HG03039 (cell line): ENCODE data around the gene TRPM5.

ENCODE experiments used
- ATAC-seq: cut with Tn5 transposase; IDR thresholded peaks from one replicate; pipeline ENCODE4 v1.9.1; 2021; ENCODE audit warnings: mild to moderate bottlenecking, moderate library complexity; ENCODE audit not compliant: unreplicated experiment

Gene TRPM5

DNA sequence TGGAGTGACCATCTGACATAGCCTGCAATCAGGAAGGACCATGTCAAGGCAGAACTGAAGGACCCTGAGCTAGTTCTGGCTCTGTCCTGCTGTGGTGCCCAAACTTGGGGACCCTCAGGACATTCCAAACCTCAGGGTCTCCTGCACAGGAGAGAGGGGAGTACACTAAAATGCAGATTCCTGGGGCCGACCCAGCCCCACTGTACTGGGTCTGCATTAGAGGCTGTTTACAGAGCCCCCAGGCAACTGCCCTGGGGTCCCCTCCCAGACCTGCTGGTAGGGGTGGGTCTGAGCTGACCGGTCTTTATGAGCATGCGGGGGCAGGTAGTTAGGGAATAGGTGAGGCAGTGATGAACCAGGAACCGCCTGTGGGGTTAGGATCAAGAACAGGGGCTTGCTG is 6.8 kb downstream of the TRPM5 start:
- ATAC-seq = no peak

DNA sequence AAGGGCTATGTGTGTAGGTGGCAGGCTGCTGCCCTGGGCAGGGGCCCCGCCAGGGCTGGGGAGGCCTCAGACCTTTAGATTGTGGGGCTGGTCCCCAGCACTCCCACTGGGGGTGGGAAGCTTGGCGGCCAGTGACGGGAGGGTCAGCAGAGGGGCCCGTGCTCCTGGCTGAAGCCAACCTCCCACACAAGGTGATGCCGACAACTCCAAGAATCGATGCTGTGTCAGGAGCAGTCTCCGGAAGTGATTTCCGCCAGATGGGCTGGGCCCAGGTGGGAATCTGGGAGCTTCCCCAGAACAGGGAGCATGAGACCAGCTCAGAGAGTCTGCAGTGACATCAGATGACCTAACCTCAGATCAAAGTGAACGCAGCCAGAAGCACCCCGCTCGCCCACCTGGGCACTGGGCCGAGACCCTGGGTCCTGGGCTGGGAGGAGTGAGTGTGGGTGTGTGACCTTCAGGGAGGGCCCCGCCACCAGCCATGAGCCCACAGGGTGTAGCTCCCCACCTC is 7.7 kb downstream of the TRPM5 start:
- ATAC-seq = no peak

DNA sequence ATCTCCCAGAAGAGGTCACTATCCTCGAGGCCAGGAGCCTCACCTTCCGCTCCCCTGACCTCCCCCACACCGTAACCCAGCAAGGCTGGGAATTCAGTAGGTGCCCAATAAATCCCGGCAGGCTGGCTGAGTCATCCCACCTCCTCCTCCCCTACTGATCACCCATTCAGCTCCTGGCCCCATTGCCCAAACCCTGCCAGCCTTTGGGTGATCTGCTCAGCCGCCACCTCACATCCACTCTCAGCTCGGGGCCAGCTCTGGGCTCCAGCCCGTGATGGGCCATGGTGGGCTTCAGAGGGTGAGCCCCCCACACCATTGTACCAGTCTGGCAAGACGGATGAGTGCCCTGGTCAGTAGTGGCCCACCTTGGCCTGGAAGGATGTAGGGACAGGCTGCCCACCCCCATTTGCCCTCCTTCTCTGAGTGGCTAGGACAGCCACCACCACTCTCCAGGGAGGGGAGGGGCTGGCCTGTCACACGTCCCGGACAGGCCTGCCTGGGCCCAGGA is 8.2 kb downstream of the TRPM5 start:
- no peak for ATAC-seq

GRCh38 chr11:2435288-2436012 is 8.9 kb downstream of the TRPM5 start:
- no peak for ATAC-seq

- ATAC-seq = no peak
Measured at GRCh38 chr11:2434506-2435255, 9.6 kb downstream of the TRPM5 start.

DNA sequence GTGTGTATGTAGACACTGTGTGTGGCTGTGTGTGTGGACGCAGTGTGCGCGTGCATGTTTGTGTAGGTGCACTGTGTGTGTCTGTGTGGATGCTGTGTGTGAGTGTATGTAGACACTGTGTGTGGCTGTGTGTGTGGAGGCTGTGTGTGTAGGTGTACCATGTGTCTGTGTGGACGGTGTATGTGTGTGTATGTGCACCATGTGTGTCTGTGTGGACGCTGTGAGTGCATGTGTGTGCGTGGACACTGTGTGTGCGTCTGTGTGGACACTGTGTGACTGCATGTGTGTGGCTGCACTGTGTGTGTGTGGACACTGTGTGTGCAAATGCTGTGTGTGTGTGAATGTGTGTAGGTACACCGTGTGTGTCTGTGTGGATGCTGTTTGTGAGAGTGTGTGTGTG is 10.3 kb downstream of the TRPM5 start:
- no peak for ATAC-seq

GRCh38 chr11:2433106-2433925 is 11.0 kb downstream of the TRPM5 start:
- no peak for ATAC-seq

GRCh38 chr11:2432628-2433071 is 11.7 kb downstream of the TRPM5 start:
- ATAC-seq = no peak

DNA sequence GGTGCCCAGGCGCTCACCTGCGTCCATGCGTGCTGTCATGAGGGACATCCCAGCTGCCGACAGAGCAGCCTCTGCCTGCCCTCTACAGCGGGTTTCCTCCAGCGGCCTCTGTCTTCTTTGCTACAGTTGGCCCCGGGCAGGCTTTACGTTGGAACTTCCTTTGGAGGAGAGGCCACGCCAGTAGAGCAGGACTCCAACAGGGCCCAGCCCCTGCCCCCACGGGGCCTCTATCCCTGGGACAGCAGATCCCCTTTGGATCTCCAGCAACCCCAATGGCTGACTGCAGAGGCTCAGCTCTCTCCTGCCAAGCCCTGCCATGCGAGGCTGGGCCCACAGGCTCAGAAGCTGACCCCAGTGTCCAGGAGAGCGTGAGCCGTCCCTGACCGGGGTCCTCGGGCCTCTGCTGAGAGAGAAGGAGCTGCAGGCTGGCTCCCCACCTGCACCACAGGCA is 12.1 kb downstream of the TRPM5 start:
- no peak for ATAC-seq

DNA sequence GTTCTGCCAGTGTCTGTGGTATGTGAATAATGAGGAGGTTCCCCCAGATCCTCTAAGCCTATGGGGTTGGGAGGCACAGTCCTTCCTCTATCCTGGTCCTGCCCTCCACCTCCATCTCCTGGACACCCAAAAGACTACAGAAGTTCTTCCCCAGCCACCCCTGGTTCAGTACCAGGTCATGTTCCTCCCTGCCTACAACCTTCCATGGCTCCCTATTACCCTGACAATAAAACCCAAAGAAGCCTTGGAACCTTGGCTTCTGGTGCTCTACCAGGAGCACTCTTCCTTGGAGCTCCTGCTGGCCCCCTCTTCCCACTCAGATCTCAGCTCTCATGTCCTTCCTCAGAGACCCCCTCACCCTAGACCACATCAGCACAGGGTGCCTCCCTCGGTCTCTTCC is 12.9 kb downstream of the TRPM5 start:
- no peak for ATAC-seq

- ATAC-seq = no peak
Measured at GRCh38 chr11:2428322-2428795, 16.0 kb downstream of the TRPM5 start.

- ATAC-seq = no peak
Measured at GRCh38 chr11:2427721-2428321, 16.5 kb downstream of the TRPM5 start.

DNA sequence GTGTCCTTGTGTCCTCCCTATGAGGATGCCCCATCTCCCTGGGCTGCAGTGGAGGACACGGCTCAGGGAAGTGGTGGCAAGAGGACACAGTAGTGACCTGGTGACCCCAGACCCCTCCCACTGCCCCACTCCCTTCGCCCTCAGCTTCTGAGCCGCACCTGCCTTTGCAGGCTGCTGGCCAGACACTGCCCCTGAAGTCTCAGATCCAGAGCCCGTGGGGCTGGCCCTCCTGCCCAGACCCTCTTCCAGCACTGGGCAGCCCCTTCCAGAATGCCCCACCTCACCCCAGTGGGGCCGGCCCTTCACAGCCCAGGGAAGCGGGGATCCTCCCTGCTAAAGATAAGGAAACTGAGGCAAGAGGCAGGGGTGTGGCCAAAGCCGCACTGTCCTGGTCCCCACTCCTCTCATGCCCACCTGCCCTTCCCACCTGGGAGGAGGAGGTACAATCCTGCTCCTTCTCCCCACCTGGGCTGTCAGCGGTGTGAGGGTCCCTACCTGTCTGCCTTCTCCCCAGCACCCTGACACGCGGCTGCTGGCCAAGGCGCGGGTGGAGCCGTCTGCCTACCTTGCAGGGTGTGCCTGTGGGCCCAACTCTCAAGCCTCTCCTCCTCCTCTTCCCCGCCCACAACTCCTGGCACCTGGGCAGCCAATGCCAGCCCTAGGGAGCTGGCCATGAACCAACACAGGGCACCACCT is 17.3 kb downstream of the TRPM5 start:
- no peak for ATAC-seq

DNA sequence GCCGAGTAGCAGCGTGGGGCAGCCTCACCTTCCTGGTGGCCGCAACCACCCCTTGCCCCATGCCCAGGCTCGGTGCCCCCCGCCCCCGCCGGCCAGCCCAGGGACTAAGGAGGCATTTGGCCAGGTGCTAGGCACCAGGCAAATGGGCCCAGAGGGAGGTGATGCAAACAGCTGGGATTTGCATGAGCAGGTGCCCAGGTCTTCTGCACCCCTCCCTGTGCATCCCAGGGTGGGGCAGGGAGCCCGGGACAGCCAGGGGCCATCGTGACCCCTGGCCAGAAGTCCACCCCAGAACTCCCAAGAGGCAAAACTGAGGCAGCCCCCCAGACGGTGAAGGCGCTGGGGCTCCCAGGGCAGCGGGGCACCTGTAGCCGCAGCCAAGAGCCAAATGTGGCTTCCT is 18.1 kb downstream of the TRPM5 start:
- ATAC-seq = no peak

DNA sequence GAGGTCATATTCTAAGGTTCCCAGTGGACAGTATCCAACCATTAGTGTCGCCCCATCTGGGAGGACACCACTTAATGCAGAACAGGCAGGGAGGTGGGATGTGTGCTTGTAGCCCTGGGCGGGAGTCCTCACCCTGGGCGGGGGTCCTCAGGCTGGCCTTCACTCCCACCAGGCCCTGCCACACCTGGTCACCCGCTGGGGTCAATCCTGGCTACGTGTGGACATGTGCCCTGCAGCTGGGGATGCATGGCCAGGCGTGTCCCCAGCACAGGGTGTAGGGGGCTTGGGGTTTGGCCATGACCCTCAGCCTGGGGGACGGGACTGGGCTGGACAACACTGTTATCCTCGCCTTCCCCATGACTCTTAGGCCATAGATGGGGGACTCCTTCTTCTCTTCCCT is 18.8 kb downstream of the TRPM5 start:
- no peak for ATAC-seq

- ATAC-seq = no peak
Measured at GRCh38 chr11:2424811-2425495, 19.4 kb downstream of the TRPM5 start.

DNA sequence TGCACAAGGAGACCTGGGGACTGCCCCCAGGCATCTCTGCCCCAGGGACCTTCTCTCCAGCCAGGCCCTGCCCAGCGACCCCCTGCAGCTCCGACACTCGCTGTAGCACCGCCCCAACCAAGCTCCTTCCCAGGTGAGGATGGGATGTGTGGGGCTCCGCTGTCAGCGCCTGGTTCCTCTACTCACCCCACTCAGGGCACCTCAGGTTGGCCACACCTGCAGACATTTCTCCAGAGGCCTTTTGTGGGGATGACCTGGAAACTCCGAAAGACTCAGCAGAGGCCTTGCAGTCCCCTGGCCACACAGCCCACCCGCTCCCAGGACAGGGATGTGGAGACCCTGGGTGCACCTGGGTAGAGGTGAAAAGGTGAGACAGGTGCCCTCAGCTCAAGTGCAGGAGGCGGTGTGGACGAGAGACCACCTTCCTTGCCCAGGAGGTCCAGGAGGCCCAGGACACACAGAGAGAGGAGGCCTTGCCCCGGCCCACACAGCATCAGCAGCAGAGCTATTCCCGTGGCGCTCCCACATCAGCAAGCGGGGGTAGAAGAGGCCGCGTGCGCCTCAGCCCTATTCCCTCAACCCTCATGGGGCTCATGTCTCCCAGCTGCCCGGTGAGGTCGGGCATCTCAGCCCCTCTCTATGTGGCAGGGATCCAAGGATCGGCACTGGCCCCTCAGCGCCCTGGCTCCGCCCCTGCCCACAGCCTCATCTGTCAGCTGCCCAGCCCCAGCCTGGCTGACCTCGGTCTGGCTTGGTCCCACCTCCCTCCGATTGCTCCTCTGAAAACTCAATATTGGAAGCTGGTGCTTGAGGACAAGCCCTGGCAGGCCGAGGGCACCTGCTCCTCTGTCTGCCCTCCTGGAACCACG is 20.9 kb downstream of the TRPM5 start:
- ATAC-seq = no peak

DNA sequence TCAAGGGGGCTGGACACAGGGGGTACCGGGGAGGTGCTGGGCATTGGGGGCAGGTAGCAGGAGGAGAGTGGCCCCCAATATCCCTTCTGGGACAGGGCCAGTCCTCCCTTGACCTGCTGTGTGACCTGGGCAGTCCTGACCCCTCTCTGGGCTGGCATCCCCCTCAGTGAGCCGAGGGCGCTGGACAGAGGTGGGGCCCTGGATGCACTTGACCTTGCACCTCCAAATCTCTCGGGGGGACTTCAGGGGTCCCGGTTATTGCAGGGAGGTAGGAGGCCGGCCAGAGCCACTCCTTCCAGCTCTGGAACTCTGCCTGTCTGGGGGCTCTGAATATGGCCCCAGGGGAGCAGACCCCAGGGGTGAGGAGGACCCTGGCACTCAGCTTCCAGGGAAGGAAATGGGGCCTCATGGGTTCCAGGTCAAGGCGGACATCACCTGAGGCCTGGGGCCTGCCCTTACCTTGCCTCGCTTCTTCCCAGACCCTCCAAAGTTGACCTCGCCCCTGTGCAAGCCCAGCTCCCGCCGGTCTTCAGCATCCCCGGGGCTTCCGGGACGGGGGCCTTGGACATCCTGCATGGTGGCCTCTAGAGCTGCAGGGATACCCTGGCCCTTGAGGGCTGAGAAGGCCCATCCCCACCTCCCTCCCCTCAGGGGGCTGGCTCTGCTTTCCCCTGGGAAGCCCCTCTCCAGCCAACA is 21.7 kb downstream of the TRPM5 start:
- no peak for ATAC-seq
